Breast epithelium (tissue), 4 donors: ENCODE results near the gene ARL6IP4. TPM values are rescaled to one million over a fixed set of nuclear protein-coding genes. Genes with fewer than 3 reads are reported as not detected.

ENCODE experiments used
- DNase-seq, 2 donors: peaks; one replicate each; pipeline ENCODE4 v3.0.0-alpha.2; 2019; ENCODE audit warnings: low spot score in 2 of 2
- H3K27ac ChIP-seq, 2 donors: fragments of 200-600 bp; sonication (generic) in 1 of 2; one replicate each; pipeline ENCODE4 v1.5.1; 2016 to 2019; ENCODE audit warnings: mild to moderate bottlenecking in 1 of 2
- H3K27me3 ChIP-seq, 2 donors: fragments of 200-600 bp; sonication (generic) in 1 of 2; one replicate each; pipeline versions ENCODE4 v1.5.1 to v1.6.0; 2017 to 2019; ENCODE audit warnings: control low read depth in 1 of 2, mild to moderate bottlenecking in 1 of 2
- H3K36me3 ChIP-seq: fragments of 200-600 bp; one replicate; pipeline ENCODE4 v1.5.1; 2019
- H3K4me1 ChIP-seq, 2 donors: fragments of 200-600 bp; sonication (generic); one replicate each; pipeline ENCODE4 v1.5.1; 2016 to 2019; ENCODE audit warnings: control low read depth in 1 of 2
- H3K4me3 ChIP-seq, 3 donors: fragments of 200-600 bp; sonication (generic); 1 replicate in 2 of 3; 2 replicates in 1 of 3; pipeline ENCODE4 v1.5.1; 2016 to 2019; ENCODE audit warnings: mild to moderate bottlenecking in 3 of 3, moderate library complexity in 2 of 3
- H3K9me3 ChIP-seq, 2 donors: fragments of 200-600 bp; sonication (generic) in 1 of 2; one replicate each; pipeline ENCODE4 v1.5.1; 2016 to 2019; ENCODE audit warnings: control low read depth in 1 of 2
- POLR2A ChIP-seq: fragments of 450-650 bp; IDR thresholded peaks from one replicate; pipeline ENCODE4 v1.6.1; 2016; ENCODE audit warnings: antibody characterized with exemption, mild to moderate bottlenecking, moderate library complexity
- POLR2AphosphoS5 ChIP-seq, 3 donors: sonication (generic); formaldehyde crosslinking; IDR thresholded peaks; one replicate each; pipeline ENCODE4 v1.6.1; 2017; ENCODE audit warnings: antibody characterized with exemption in 3 of 3
- intact Hi-C: fragments of 100-400 bp; cut with DNase I; formaldehyde crosslinking; loops from one replicate; pipeline ENCODE4 v1.15.1; 2023; ENCODE audit warnings: low total_unique reads
- total RNA-seq, 3 donors: library from RNA; depleted of rRNA; stranded (reverse); fragments of >200 nt; gene quantifications; one replicate each; pipeline ENCODE4 v1.1.0, GENCODE V29; 2016
- TF ChIP-seq, protein P1 (sequence below), 3 donors: fragments of 450-650 bp; IDR thresholded peaks; one replicate each; pipeline ENCODE4 v1.5.1; 2016 to 2017; ENCODE audit warnings: antibody characterized with exemption in 3 of 3, mild to moderate bottlenecking in 3 of 3, moderate library complexity in 3 of 3

ARL6IP4 gene
- total RNA-seq, 3 donors from 2014 or later = 196 to 279 (median 234) TPM

DNA sequence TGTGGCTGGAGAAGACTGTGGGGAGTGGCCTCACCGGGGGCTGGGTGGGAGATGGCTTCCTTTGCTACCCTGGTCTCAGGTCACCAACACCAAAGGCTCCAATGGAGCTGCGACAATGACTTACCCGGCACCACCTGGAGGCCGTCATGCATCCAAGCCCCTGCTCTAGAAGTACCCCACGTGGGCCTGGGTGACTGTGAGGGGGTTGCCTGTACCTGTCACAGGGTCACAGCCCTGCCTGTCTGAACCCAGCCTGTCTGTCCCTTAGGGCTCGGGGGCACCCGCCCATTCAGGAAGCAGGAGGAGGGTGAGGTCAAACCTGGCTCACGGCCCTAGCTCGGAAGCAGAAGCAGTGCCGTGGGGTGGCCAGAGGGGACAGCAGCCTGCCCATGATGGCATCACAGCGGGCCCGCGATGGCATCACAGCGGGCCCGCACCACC lies 33.1 kb upstream of the ARL6IP4 start:
- H3K27me3 ChIP-seq = no peaks in the 10 kb centered on the region
- H3K9me3 ChIP-seq = no peaks in the 10 kb centered on the region
- TF ChIP-seq POLR2AphosphoS5 (IDR thresholded peaks at IDR 0.05) (no peak), POLR2A (no peak)
- TF ChIP-seq, protein P1, sequence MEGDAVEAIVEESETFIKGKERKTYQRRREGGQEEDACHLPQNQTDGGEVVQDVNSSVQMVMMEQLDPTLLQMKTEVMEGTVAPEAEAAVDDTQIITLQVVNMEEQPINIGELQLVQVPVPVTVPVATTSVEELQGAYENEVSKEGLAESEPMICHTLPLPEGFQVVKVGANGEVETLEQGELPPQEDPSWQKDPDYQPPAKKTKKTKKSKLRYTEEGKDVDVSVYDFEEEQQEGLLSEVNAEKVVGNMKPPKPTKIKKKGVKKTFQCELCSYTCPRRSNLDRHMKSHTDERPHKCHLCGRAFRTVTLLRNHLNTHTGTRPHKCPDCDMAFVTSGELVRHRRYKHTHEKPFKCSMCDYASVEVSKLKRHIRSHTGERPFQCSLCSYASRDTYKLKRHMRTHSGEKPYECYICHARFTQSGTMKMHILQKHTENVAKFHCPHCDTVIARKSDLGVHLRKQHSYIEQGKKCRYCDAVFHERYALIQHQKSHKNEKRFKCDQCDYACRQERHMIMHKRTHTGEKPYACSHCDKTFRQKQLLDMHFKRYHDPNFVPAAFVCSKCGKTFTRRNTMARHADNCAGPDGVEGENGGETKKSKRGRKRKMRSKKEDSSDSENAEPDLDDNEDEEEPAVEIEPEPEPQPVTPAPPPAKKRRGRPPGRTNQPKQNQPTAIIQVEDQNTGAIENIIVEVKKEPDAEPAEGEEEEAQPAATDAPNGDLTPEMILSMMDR (IDR thresholded peaks at IDR 0.05) = peak in 1 of 3 donors; percentile 61
- peak overlapping the region; percentile 96 to 99 for H3K27ac ChIP-seq
- intact Hi-C loops = loop anchor here (2.0 to 5.0 kb wide), 2 partner anchors 51 to 85 kb away; partner anchors contain the start of gene VPS37B
- H3K36me3 ChIP-seq = no peaks in the 10 kb centered on the region
- peak; percentile 72 to 87 for DNase-seq
- peak overlapping the region in 1 of 3 donors; percentile 49 for H3K4me3 ChIP-seq
- H3K4me1 ChIP-seq = peaks cover 30 to 31% of the 10 kb centered on the region in 2 donors

DNA sequence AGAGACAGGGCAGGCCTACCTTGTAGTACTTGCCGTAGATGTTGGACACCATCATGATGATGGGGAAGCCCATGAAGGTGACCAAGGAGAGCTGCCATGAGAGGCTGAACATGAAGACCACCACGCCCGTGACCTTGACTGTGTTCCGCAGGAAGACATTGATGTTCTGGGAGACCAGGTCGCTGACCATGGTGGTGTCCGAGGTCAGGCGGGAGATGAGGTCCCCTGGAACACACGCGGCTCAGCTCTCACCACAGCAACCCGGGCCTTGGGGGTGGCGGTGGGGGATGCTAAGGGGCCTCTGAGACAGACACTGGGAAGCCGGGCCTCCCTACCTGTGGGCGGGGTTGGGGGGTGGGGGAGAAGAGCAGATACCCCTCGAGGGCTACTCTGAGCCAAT lies 31.9 kb upstream of the ARL6IP4 start:
- DNase-seq = no peak
- no peaks in the 10 kb centered on the region for H3K36me3 ChIP-seq
- H3K27me3 ChIP-seq = no peaks in the 10 kb centered on the region
- peak overlapping the region; percentile 96 to 99 for H3K27ac ChIP-seq
- H3K9me3 ChIP-seq = no peaks in the 10 kb centered on the region
- no peak overlapping the region for H3K4me3 ChIP-seq
- TF ChIP-seq POLR2A (no peak), POLR2AphosphoS5 (IDR thresholded peaks at IDR 0.05) (no peak)
- TF ChIP-seq, protein P1 (IDR thresholded peaks at IDR 0.05) = no peak
- intact Hi-C loops = loop anchor here (5.0 kb wide), 1 partner anchor 86 kb away; no protein-coding TSS in a partner anchor
- H3K4me1 ChIP-seq = peaks cover 30 to 31% of the 10 kb centered on the region in 2 donors

DNA sequence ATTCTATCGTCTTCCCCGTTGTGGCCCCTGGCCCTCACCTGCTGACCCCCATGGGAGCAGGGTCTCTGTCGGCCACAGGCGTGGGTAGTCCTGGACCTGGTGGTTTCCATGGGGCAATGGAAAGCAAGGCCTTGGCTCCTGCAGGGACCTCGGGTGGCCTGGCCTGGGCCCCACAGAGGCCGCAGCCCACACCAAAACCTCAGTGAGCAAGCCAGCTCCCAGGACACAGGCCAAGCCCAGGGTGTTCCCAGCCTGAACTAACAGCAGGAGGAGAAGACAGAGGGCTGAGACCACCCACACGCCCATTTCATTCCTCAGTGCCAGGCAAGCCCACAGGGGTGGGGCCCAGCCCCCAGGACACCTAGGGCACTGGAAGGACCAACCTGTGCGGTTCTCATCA lies 31.1 kb upstream of the ARL6IP4 start:
- Histone ChIP-seq H3K9me3 (no peaks in the 10 kb centered on the region), H3K36me3 (no peaks in the 10 kb centered on the region), H3K27ac (peak overlapping the region; percentile 55 to 96), H3K4me1 (peaks cover 28 to 30% of the 10 kb centered on the region in 2 donors), H3K27me3 (no peaks in the 10 kb centered on the region), H3K4me3 (no peak overlapping the region)
- no peak for DNase-seq
- TF ChIP-seq POLR2AphosphoS5 (IDR thresholded peaks at IDR 0.05) (no peak), POLR2A (no peak)
- TF ChIP-seq, protein P1 (IDR thresholded peaks at IDR 0.05) = no peak
- intact Hi-C loops = loop anchor here (5.0 kb wide), 1 partner anchor 87 kb away; no protein-coding TSS in a partner anchor

DNA sequence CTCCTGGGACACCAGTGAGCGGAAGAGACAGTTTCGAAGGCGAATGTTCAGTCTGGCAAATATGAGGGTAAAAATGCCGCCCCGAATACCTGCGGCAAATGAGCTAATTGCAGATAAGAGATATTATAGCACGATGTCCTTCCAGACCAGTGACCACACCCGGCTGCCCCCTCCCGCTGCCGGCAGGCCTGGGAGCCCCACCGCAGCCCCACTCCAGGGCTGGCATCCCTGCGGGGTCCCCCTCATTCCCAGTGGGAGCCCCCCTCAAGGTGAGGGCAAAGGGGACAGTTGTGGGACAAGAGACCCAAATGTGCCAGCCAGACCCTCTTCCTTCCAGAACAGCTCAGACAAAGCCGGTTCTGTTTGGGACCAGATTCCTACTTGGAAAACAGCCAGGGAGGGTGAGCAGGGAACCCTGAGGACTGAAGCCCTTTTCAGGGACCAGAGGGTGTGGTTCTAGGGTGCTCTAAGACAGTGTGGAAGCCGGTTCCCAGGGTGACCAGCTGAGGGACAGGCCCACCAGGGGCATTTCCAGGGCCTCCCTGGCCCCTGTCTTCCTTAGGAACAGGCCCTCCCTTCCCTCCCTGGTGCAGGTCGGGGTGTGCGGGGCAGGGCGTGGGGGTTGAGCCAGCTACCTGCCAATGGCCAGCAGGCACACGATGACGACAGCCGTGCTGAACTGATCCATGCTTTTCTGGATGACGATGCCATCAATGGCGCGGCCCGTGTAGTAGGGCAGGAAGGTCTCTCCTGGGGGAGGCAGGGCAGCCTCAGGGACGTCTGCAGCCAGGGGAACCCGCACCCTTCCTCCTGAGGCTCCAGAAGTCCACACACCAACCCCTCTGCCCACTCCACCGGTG lies 30.4 kb upstream of the ARL6IP4 start:
- intact Hi-C loops = loop anchor here (1.0 to 10.0 kb wide), 3 partner anchors 45 to 155 kb away; no protein-coding TSS in a partner anchor
- no peaks in the 10 kb centered on the region for H3K36me3 ChIP-seq
- H3K27ac ChIP-seq = peak overlapping the region; percentile 55 to 96
- H3K27me3 ChIP-seq = no peaks in the 10 kb centered on the region
- no peaks in the 10 kb centered on the region for H3K9me3 ChIP-seq
- peaks cover 21 to 28% of the 10 kb centered on the region in 2 donors for H3K4me1 ChIP-seq
- no peak for DNase-seq
- no peak overlapping the region for H3K4me3 ChIP-seq
- TF ChIP-seq POLR2AphosphoS5 (IDR thresholded peaks at IDR 0.05) (no peak), POLR2A (no peak)
- TF ChIP-seq, protein P1 (IDR thresholded peaks at IDR 0.05) = no peak

DNA sequence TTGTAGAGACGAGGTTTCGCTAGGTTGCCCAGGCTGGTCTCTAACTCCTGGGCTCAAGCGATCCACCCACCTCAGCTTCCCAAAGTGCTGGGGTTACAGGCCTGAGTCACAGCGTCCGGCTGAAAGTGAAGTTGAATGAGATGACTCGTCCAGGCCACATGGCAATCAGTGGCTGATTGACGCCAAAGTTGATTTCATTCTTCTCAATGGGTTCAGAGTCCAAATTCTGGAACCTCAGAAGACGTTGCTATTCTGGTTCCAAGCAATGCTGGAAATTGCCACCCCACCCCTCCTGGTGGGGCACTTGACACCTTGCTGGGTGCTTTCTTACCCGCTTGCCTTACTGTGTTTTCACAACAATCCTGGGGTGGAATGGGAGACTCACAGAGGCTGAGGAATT lies 29.1 kb upstream of the ARL6IP4 start:
- no peak overlapping the region for H3K4me3 ChIP-seq
- H3K27ac ChIP-seq = no peak overlapping the region
- TF ChIP-seq, protein P1 (IDR thresholded peaks at IDR 0.05) = no peak
- no peak for TF ChIP-seq POLR2AphosphoS5 (IDR thresholded peaks at IDR 0.05)
- no peak for TF ChIP-seq POLR2A
- no peaks in the 10 kb centered on the region for H3K9me3 ChIP-seq
- H3K36me3 ChIP-seq = no peaks in the 10 kb centered on the region
- DNase-seq = no peak
- peaks cover 13 to 20% of the 10 kb centered on the region in 2 donors for H3K4me1 ChIP-seq
- no peaks in the 10 kb centered on the region for H3K27me3 ChIP-seq
- intact Hi-C loops = loop anchor here (10.0 kb wide), 1 partner anchor 157 kb away; no protein-coding TSS in a partner anchor
